HG02763 (cell line): Measurements from ENCODE around the gene FBXL15.

ENCODE experiments used
- ATAC-seq: cut with Tn5 transposase; IDR thresholded peaks from one replicate; pipeline ENCODE4 v1.9.1; 2021; ENCODE audit warnings: mild to moderate bottlenecking, moderate library complexity; ENCODE audit not compliant: unreplicated experiment

The FBXL15 gene

DNA sequence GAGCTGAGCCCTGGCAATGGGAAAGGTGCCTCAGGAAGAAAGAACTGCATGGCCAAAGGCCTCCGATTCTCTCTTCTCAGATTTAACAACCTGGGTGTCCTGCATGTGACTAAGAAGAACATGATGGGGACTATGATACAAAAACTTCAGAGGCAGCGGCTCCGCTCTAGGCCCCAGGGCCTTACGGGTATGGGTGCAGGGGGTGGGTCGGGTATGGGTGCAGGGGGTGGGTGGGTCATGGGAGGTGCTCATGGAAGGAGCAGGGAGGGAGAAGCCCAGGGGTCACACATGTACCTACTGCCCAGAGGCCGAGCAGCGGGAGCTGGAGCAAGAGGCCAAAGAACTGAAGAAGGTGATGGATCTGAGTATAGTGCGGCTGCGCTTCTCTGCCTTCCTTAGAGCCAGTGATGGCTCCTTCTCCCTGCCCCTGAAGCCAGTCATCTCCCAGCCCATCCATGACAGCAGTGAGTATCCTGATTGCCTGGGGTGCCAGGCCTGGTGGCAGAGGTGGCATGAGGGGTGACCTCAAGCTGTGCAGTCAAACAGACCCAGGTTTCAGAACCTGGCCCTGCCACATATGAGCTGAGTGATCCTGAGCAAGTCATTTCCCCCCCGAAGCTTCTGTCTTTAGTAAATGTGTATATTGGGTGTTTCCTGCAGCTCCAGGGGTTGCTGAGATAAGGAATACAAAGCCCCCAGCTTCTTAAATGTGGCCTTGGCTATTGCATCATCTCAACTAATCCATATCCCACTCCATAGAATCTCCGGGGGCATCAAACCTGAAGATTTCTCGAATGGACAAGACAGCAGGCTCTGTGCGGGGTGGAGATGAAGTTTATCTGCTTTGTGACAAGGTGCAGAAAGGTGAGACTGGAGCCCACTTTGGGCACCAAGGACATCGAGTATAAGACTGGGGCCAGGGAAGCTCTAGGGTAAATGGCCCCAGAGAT, 23.1 kb upstream of the FBXL15 start:
- no peak for ATAC-seq

DNA sequence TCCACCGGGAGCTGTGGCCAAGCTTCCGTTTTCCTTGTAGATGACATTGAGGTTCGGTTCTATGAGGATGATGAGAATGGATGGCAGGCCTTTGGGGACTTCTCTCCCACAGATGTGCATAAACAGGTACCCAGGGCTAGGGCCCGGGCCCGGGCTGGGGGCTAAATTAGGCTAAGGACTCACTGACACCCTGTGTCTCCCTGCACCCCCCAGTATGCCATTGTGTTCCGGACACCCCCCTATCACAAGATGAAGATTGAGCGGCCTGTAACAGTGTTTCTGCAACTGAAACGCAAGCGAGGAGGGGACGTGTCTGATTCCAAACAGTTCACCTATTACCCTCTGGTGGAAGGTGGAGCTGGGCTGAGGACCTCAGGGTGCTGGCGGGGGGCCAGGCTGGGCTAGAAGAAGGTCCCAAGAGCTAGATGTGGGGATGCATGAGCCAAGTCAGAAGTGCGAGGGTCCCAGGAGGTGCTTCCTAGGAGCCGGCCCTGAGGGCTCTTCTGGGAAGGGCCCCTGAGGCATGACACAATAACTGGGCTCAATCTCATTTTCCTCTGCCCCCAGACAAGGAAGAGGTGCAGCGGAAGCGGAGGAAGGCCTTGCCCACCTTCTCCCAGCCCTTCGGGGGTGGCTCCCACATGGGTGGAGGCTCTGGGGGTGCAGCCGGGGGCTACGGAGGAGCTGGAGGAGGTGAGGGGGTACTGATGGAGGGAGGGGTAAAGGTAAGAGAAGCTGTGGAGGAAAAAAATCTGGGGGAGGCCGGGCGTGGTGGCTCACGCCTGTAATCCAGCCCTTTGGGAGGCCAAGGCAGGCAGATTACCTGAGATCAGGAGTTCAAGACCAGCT, 22.2 kb upstream of the FBXL15 start:
- ATAC-seq: no peak

DNA sequence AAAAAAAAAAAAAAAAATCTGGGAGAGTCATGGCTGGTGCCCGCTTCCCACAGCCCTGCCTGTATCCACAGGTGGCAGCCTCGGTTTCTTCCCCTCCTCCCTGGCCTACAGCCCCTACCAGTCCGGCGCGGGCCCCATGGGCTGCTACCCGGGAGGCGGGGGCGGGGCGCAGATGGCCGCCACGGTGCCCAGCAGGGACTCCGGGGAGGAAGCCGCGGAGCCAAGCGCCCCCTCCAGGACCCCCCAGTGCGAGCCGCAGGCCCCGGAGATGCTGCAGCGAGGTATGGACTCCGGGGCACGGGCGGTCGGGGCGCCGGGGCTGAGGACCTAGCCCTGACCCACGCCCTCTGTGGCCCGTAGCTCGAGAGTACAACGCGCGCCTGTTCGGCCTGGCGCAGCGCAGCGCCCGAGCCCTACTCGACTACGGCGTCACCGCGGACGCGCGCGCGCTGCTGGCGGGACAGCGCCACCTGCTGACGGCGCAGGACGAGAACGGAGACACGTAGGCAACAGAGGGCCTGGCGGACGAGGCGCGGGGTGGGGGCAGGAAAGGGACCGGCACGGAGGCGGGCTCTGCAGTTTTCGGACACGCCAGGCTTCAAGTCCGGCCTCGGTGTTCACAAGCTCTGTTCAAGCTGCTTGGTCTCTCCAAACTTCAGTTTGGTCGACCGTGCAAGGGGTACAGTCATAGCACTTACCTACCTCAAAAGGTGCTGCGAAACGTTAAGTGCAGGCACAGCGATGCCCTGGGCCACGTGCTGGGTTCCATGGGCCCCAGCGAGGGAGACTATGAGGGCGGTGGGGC, 21.2 kb upstream of the FBXL15 start:
- ATAC-seq: peak; percentile 42

DNA sequence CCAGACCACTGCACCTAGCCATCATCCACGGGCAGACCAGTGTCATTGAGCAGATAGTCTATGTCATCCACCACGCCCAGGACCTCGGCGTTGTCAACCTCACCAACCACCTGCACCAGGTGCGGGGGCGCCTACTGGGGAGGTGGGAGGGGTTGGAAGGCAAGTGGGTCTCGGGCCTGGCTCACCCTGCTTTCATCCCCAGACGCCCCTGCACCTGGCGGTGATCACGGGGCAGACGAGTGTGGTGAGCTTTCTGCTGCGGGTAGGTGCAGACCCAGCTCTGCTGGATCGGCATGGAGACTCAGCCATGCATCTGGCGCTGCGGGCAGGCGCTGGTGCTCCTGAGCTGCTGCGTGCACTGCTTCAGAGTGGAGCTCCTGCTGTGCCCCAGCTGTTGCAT, 20.6 kb upstream of the FBXL15 start:
- no peak for ATAC-seq

DNA sequence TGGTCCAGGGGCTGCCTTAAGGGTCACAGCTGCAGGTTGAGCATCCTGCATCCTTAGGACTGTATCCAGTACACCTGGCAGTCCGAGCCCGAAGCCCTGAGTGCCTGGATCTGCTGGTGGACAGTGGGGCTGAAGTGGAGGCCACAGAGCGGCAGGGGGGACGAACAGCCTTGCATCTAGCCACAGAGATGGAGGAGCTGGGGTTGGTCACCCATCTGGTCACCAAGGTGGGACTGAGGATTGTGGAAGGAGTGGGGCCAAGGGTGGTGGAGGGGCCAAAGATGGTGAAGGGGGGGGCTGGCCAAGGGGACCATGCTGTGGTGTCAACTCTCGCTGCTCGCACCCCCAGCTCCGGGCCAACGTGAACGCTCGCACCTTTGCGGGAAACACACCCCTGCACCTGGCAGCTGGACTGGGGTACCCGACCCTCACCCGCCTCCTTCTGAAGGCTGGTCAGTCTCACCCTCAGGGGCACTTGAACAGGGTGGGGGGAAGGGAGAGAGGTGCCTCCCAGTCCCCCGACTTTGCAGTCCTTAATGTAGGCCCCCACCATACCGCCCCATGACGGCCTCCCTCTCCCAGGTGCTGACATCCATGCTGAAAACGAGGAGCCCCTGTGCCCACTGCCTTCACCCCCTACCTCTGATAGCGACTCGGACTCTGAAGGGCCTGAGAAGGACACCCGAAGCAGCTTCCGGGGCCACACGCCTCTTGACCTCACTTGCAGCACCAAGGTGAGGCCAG, 19.9 kb upstream of the FBXL15 start:
- ATAC-seq: no peak

DNA sequence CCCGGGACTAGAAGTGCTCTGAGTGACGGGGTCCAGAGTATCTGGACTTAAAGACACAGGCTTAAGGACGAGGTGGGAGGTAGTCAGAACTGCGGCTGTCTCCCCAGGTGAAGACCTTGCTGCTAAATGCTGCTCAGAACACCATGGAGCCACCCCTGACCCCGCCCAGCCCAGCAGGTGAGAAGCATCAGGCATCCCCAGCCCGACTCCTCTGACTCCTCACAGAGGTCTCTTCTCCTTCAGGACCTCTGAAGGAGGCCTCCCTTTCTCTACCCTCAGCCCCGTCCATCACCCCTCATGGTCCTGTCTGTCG, 19.3 kb upstream of the FBXL15 start:
- ATAC-seq: no peak

DNA sequence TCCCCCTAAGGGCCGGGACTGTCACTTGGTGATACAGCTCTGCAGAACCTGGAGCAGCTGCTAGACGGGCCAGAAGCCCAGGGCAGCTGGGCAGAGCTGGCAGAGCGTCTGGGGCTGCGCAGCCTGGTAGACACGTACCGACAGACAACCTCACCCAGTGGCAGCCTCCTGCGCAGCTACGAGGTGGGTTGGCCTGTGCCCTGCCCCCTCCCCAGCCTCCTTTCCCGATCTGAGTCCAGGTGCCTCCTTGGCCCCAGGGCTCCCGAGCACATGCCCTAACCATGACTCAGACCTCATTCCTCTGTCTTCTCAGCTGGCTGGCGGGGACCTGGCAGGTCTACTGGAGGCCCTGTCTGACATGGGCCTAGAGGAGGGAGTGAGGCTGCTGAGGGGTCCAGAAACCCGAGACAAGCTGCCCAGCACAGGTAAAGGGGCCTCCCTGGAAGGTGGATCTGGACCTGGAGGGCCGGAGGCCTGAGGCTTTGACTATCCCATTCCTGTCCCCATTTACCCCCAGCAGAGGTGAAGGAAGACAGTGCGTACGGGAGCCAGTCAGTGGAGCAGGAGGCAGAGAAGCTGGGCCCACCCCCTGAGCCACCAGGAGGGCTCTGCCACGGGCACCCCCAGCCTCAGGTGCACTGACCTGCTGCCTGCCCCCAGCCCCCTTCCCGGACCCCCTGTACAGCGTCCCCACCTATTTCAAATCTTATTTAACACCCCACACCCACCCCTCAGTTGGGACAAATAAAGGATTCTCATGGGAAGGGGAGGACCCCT, 18.7 kb upstream of the FBXL15 start:
- ATAC-seq: no peak

DNA sequence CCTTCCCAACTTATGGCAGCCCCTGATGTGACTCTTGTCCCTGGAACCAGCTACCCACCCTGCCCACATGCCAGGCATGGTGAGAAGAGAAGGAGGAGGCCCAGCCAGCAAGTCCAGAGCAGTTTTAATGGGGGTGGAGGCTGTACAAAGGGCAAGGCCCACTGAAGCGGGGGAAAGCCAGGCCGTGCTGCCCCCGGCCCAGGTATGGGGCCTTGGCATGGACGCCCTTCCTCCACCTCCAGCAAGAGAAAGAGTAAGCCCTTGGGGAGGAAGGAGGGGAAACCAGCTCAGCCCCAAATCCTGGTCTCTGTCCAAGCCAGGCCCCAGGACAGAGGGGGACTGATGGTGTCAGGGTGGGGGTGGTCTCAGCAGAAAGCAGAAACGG, 18.1 kb upstream of the FBXL15 start:
- no peak for ATAC-seq

DNA sequence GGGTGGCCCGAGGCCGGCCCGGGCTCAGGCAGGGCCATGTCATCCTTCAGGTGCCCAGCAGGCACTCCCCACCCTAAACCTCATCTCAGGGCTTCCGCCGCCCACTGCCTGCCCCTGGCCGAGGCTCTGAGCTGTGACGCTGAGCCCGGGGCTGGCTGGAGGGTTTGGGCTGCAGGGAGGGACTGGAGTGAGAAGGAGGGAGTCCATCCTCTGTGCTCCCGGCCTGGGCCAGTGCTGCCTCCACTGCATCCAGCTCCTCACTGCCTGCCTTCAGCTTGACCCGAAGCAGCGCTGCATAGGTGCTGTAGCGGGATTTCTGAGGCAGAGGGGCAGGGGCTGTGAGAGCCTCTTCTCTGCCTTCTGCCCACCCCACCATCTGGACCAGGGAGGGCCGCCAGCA, 17.5 kb upstream of the FBXL15 start:
- no peak for ATAC-seq

DNA sequence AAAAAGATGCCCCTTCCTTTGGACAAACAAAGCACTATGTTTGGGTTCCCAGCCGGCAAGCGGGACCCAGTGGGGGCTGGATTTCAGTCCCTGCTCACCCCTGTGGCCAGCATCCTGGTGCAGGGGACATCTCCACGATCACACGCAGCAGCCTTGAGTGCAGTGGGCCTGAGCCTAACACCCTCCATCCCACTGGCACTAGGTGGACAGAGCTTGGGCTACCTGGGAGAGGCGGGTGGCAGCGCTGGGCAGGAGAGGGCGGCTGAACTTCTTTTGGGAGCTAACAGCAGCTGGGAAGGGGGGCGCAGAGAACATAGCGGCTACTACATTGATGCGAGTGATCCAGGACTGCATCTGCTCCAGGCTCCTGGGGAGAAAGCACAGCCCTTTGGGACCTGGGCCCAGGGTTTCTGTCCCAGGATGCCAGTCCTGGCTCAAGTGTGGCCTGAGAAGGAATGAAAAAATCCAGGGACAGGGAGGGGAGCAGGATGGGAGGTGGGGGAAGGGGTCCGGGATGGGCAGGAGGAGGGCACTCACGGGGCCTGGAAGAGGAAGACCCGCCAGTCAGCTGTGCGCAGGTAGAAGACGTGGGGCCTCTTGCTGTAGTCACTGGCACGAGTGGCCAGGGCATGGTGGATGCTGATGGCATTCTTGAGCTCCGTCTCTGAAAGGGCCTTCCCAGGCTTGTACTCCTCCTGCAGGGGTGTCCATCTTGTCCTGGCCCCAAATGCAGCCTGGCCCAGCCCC, 16.1 kb upstream of the FBXL15 start:
- no peak for ATAC-seq

DNA sequence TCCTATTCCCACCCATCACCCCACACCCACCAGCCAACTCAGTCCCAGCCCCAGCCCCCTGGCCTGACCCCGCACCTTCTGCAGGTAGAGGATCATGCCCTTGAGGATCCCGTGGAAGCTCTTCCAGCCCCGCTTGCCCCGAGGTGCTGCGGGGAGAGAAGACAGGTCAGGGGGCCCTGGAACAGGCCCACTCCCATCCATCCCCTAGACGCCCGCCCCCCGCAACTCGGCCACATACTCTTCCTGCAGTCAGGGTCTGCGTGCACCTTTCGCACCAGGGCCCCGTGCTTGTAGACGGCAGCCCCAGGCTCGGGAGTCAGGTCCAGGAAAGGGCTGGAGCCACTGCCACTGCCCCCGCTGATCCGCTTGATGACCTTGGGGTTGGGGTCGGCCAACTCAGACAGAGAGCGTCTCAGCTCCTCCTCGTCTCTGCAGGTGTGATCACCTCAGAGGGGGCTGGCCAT, 15.5 kb upstream of the FBXL15 start:
- ATAC-seq: no peak

DNA sequence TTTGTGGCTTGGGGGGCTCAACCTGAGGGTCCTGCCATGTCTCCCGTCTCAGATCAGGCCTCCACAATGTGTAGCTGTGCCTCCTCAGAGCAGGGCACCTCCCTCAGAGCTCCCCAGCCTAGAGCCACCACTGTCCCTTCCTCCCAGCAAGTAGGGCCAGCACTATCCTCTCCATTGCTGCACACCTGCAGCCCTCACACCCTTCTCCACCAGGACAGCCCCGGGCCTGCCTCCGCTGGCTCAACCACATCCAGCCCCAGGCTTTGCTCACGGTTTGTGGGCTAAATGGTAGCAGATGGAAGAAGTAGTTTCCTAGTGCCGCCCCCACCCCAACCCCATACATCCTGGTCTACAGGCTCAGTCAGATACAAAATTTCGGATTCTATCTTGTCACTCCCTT, 15.0 kb upstream of the FBXL15 start:
- no peak for ATAC-seq

DNA sequence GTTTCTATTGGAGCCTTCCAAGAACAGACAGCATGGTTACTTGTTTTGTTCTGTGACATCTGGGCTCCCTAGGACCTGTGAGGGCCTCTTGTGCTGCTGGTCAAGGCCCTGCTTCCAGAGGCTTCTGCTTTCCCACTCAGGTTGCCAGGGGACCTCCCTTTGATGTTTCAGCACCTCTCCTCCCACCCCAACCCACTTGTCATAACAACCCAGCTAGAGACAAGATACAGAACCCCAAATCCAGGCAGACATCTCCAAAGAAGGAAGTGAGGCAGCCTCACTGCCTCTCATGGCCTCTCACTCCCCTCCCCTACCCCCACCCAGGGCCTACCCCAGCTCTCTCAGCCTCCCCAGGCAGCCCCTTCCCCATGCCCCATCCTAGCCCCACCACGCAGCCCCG, 13.8 kb upstream of the FBXL15 start:
- ATAC-seq: no peak

DNA sequence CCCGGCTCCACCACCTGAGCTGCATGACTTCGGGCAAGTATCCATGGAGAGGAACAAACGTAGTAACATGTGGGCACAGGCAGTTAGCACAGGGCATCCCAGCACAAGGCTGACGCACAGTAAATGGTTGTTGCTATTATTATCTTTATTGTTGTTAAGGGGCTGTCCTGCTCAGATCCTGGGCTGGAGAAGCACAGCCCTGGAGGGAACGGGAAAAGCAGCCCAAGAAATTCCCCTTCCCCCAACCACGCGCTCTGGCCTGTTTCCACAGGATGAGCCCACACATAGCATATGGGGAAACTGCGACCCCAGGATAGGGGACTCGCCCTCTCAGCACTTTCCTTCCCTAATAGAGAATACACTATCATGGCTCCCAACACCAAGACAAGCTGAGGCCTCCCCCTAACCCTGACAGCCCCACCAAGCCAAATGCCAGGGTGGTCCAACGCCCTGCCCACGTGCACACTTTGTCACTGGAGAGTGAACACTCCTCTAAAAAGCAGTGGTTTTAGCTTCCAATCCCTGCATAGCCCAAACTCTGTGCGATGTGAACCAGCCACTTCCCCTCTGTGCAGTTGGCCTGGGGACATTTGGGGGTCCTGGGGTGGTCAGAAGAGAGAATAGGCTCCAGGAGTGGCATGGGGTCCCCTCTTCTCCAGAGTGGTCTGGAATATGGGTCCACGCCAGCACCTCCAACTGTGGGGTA, 13.1 kb upstream of the FBXL15 start:
- ATAC-seq: no peak

DNA sequence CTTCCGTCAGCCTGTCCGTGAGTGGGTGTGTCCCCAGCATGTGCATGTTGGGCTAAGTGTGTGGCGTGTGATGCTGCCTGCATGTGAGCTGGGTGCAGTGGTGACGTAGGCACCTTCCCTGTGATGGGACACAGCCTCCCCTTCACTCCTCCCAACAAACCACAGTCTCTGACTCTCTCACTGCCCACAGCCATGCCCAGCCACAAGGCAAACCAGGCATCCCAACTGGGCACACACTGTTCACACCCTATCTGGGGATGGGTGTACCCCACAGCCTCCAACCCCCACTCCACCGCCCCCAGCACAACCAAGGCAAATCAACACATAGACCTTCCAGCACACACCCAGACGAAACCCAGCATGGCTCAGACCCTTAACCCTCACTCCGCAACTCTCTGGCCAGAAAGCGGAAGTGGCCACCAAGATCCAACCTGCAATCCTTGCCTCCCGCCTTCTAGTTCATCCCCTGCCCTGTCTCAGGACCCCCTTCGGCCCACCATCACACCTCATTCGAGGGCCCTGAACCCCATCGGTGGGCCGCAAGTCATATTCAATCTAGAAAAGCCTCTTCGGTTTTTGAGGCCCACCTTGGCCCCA, 12.4 kb upstream of the FBXL15 start:
- ATAC-seq: no peak

DNA sequence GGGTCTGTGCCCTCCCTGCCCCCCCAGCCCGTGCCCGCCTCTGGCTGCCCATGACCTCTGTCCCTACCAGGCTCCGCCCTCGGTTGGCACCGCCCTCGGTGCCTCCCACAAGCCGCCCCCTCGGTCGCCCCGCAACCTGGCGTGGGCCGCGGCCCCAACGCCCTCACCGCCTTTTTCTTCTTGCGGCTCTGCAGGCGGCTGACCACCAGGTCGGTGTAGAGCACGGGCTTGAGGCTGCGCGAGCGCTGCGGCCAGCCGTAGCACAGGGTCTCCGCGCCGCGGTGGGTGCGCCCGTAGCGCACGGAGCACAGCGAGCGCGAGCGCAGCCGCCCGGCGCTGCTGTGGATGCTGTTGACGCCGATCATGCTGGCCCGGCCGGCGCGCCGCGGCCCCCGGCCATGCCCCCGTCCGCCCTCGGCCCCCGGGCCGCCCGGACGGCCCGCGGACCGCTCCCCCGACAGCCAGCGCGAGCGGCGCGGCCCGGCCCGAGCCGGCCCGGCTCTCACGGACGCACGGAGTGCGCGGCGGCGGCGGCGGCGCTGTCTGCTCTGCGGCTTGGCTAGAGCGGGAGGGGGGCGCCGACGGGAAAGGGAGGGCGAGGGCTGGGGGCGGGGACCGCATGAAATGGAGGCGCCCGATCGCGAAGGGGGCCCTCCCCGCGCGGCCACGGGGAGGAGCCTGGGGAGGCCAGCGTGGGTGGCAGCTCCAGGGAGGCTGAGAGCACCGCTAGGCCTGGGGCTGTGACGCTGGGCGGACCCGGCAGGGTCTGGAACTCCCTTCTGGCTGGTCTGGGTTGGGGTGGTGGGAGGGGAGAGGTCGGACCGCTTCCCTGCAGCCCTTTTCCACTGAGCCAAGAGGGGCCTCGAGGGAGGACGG, 11.7 kb upstream of the FBXL15 start:
- ATAC-seq: no peak
